Measurements from ENCODE around the gene VEPH1.

DNA sequence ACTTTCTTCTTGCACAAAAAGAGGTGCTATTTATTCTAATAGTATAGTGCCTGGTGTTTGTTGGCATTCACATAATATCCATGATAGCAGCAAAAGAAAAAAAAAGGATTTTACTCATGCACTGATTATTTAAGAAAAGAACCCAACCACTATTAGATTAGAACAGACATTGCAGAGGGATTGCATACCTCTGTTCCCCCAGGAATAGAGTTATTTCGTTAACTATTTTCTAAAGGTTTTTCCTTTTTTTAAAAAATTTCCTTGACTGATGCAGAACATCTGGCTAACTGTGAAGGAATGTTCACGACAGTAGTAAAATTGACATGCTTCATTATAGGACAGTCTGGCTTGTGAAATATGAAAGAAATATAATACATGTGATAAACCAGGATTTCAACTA is 203.1 kb downstream of the VEPH1 start:
- TF ChIP-seq, protein P1, sequence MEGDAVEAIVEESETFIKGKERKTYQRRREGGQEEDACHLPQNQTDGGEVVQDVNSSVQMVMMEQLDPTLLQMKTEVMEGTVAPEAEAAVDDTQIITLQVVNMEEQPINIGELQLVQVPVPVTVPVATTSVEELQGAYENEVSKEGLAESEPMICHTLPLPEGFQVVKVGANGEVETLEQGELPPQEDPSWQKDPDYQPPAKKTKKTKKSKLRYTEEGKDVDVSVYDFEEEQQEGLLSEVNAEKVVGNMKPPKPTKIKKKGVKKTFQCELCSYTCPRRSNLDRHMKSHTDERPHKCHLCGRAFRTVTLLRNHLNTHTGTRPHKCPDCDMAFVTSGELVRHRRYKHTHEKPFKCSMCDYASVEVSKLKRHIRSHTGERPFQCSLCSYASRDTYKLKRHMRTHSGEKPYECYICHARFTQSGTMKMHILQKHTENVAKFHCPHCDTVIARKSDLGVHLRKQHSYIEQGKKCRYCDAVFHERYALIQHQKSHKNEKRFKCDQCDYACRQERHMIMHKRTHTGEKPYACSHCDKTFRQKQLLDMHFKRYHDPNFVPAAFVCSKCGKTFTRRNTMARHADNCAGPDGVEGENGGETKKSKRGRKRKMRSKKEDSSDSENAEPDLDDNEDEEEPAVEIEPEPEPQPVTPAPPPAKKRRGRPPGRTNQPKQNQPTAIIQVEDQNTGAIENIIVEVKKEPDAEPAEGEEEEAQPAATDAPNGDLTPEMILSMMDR (IDR thresholded peaks at IDR 0.05; ENCODE audit: insufficient read depth, low read length, poor library complexity, severe bottlenecking) = no peak
- no peak for TF ChIP-seq EZH2phosphoT487 (conservative IDR thresholded peaks at IDR 0.05; ENCODE audit: low read length)

Measured in SU-DHL-6 (cell line).